SK-N-SH (cell line): Measurements from ENCODE around the gene OTUD7B. TPM values are rescaled to one million over a fixed set of nuclear protein-coding genes. Genes with fewer than 3 reads are reported as not detected.
"Not testable (repeated sequence)": the region's sequence is repeated elsewhere in the genome, so short reads cannot be mapped to it uniquely, and the experiment has no call there.

ENCODE experiments used
- CTCF ChIA-PET: fragments of 300-600, 350-600 bp; formaldehyde crosslinking; extraction: SDS; loops from one replicate; lab custom pipeline; 2021; lab: Yijun Ruan, JAX
- POLR2A ChIA-PET: fragments of 350-600 bp; sonication (Branson Sonifier 250); formaldehyde crosslinking; extraction: SDS; loops from one replicate; lab custom pipeline; 2020; ENCODE audit warnings: antibody characterized with exemption, inconsistent platforms; lab: Yijun Ruan, JAX
- DNase-seq: peaks from one replicate; pipeline ENCODE4 v3.0.0; 2012
- H2AFZ ChIP-seq: fragments of 200-600 bp; sonication (generic); 2 replicates; pipeline ENCODE4 v1.8.1; 2016; ENCODE audit warnings: antibody characterized with exemption, mild to moderate bottlenecking, low read depth
- H3F3A ChIP-seq: fragments of 200-600 bp; sonication (generic); replicated peaks from 2 replicates; pipeline ENCODE3; 2016; ENCODE audit warnings: antibody characterized with exemption, mild to moderate bottlenecking; ENCODE audit not compliant: insufficient read depth
- H3K27ac ChIP-seq, 2 experiments: fragments of 200-500 bp in 1 of 2; fragments of 200-600 bp in 1 of 2; sonication (Bioruptor generic) in 1 of 2; sonication (generic), shearing (Covaris generic) in 1 of 2; 2 replicates each; pipeline versions ENCODE4 v1.5.1 to v1.6.1; 2014 to 2016; ENCODE audit warnings: low read depth in 2 of 2, inconsistent platforms in 1 of 2, low read length in 1 of 2, mild to moderate bottlenecking in 1 of 2, mixed read lengths in 1 of 2
- H3K27me3 ChIP-seq: fragments of 200-600 bp; sonication (generic), shearing (Covaris generic); 2 replicates; pipeline ENCODE4 v1.6.1; 2016; ENCODE audit warnings: mixed run types; ENCODE audit not compliant: insufficient read depth
- H3K36me3 ChIP-seq, 2 experiments: fragments of 200-500 bp in 1 of 2; fragments of 200-600 bp in 1 of 2; sonication (Bioruptor generic) in 1 of 2; sonication (generic) in 1 of 2; replicated peaks in 1 of 2; 2 replicates each; pipeline versions ENCODE3 to v1.5.1; 2014 to 2016; ENCODE audit warnings: low read length in 1 of 2, mild to moderate bottlenecking in 1 of 2; ENCODE audit not compliant: insufficient read depth in 2 of 2, control insufficient read depth in 1 of 2
- H3K4me1 ChIP-seq, 2 experiments: fragments of 200-500 bp in 1 of 2; fragments of 200-600 bp in 1 of 2; sonication (Bioruptor generic) in 1 of 2; sonication (generic), shearing (Covaris generic) in 1 of 2; 2 replicates each; pipeline versions ENCODE4 v1.5.1 to v1.6.1; 2014 to 2016; ENCODE audit warnings: low read depth in 1 of 2, low read length in 1 of 2, mixed run types in 1 of 2; ENCODE audit not compliant: insufficient read depth in 2 of 2, control insufficient read depth in 1 of 2
- H3K4me2 ChIP-seq: fragments of 200-600 bp; sonication (generic), shearing (Covaris generic); 2 replicates; pipeline ENCODE4 v1.6.1; 2017; ENCODE audit warnings: mixed run types
- H3K4me3 ChIP-seq, 2 experiments: fragments of 200-500 bp in 1 of 2; fragments of 200-600 bp in 1 of 2; sonication (Bioruptor generic) in 1 of 2; sonication (generic), shearing (Covaris generic) in 1 of 2; 2 replicates each; pipeline versions ENCODE4 v1.5.1 to v1.8.1; 2014 to 2016; ENCODE audit warnings: low read depth in 2 of 2, inconsistent platforms in 1 of 2, low read length in 1 of 2, mild to moderate bottlenecking in 1 of 2, mixed read lengths in 1 of 2, moderate library complexity in 1 of 2
- H3K79me2 ChIP-seq: fragments of 200-600 bp; sonication (generic); 2 replicates; pipeline ENCODE4 v1.8.1; 2017; ENCODE audit warnings: mild to moderate bottlenecking; ENCODE audit not compliant: insufficient read depth
- H3K9ac ChIP-seq: fragments of 200-600 bp; sonication (generic); 2 replicates; pipeline ENCODE4 v1.6.1; 2017; ENCODE audit warnings: mixed run types
- H3K9me2 ChIP-seq: fragments of 200-600 bp; sonication (generic); 2 replicates; pipeline ENCODE4 v1.6.1; 2017; ENCODE audit warnings: mixed run types
- H3K9me3 ChIP-seq: fragments of 200-600 bp; sonication (generic); 2 replicates; pipeline ENCODE4 v1.6.1; 2017; ENCODE audit warnings: mixed run types, mild to moderate bottlenecking, moderate library complexity
- H4K20me1 ChIP-seq: fragments of 200-600 bp; sonication (generic); 2 replicates; pipeline ENCODE4 v1.6.1; 2017; ENCODE audit warnings: mild to moderate bottlenecking, mixed run types; ENCODE audit not compliant: insufficient read depth
- CHD2 ChIP-seq: fragments of 150-350 bp; IDR thresholded peaks from 2 replicates; pipeline ENCODE4 v1.6.1; 2018; ENCODE audit warnings: low read length; ENCODE audit not compliant: partially characterized antibody
- EP300 ChIP-seq, 2 experiments: IDR thresholded peaks; 2 replicates each; pipeline versions ENCODE4 v1.4.0 to v1.6.1; 2012; ENCODE audit warnings: borderline replicate concordance in 1 of 2, low read depth in 1 of 2, low read length in 1 of 2
- FOSL2 ChIP-seq: IDR thresholded peaks from 2 replicates; pipeline ENCODE4 v1.4.0; 2012; ENCODE audit warnings: low read depth, mild to moderate bottlenecking, moderate library complexity, borderline replicate concordance
- FOXM1 ChIP-seq: IDR thresholded peaks from 2 replicates; pipeline ENCODE4 v1.4.0; 2012; ENCODE audit warnings: low read depth, mild to moderate bottlenecking
- GATA2 ChIP-seq: sonication (generic); formaldehyde crosslinking; IDR thresholded peaks from 2 replicates; pipeline ENCODE4 v1.5.0; 2020; ENCODE audit warnings: mild to moderate bottlenecking, missing genetic modification reagents
- NRF1 ChIP-seq: IDR thresholded peaks from 2 replicates; pipeline ENCODE4 v1.6.1; 2012; ENCODE audit warnings: low read depth, mild to moderate bottlenecking, low read length
- RAD21 ChIP-seq: IDR thresholded peaks from 2 replicates; pipeline ENCODE4 v1.6.1; 2012; ENCODE audit warnings: mild to moderate bottlenecking, low read length
- RXRA ChIP-seq: IDR thresholded peaks from 2 replicates; pipeline ENCODE4 v1.4.0; 2012; ENCODE audit warnings: low read depth, mild to moderate bottlenecking, borderline replicate concordance
- SMC3 ChIP-seq: IDR thresholded peaks from 2 replicates; pipeline ENCODE4 v1.6.1; 2012; ENCODE audit warnings: low read depth, low read length, improper control_type of control experiment
- TAF1 ChIP-seq: IDR thresholded peaks from 2 replicates; pipeline ENCODE4 v1.6.1; 2012; ENCODE audit warnings: low read depth, mild to moderate bottlenecking, low read length, moderate library complexity, borderline replicate concordance
- TCF12 ChIP-seq: IDR thresholded peaks from 2 replicates; pipeline ENCODE4 v1.4.0; 2012
- TEAD4 ChIP-seq: IDR thresholded peaks from 2 replicates; pipeline ENCODE4 v1.4.0; 2012; ENCODE audit warnings: mild to moderate bottlenecking, borderline replicate concordance; ENCODE audit not compliant: insufficient read depth
- YY1 ChIP-seq: IDR thresholded peaks from 2 replicates; pipeline ENCODE4 v1.4.0; 2012; ENCODE audit warnings: low read depth, mild to moderate bottlenecking
- WGBS: methylation state at CpG from one replicate; pipeline ENCODE4 v1.1.6; 2017; ENCODE audit warnings: low lambda C conversion rate; 5-methylcytosine and 5-hydroxymethylcytosine counted together
- polyA plus RNA-seq, 3 experiments: library from polyadenylated mRNA; depleted of rRNA; stranded (reverse); fragments of >200 nt; gene quantifications; 2 replicates each; pipeline ENCODE4 v1.2.3, GENCODE V29; 2012
- TF ChIP-seq, protein P1 (sequence below): IDR thresholded peaks from 2 replicates; pipeline ENCODE4 v1.6.1; 2012; ENCODE audit warnings: mild to moderate bottlenecking, low read depth, low read length, moderate library complexity
- TF ChIP-seq, protein P2 (sequence below): IDR thresholded peaks from 2 replicates; pipeline ENCODE4 v1.4.0; 2012; ENCODE audit warnings: low read depth, borderline replicate concordance
- TF ChIP-seq, protein P3 (sequence below): fragments of 200-600 bp; sonication (generic); IDR thresholded peaks from 2 replicates; pipeline ENCODE4 v1.6.1; 2017; ENCODE audit warnings: antibody characterized with exemption, mild to moderate bottlenecking, moderate library complexity
- TF ChIP-seq, protein P4 (sequence below): IDR thresholded peaks from 2 replicates; pipeline ENCODE4 v1.4.0; 2012; ENCODE audit warnings: low read depth, borderline replicate concordance

OTUD7B gene
- polyA plus RNA-seq, 1 of the 3 experiments (the other 2 are of a cell fraction), result 4.2 TPM

DNA sequence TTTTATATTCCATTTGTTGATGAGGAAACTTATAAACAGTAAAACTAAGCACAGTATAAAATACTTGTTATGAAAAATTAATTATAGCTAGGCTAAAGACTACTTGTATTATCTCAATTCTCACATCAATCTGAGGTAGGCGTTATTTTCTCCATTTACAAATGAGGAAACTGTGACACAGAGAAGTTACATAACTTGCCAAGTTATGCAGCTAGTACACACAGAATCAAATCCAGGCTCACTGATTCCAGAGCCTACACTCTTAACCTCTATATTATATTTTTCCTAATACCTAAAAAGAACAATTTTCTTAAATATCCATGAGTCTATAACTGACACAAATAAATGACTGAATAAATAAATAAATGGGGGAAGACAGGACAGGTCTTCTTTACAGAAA, 45.9 kb upstream of the OTUD7B start:
- no peaks in the 10 kb centered on the region for H3K9me2 ChIP-seq
- no peak overlapping the region for H3K4me3 ChIP-seq
- no peak for DNase-seq
- CTCF ChIA-PET, result interaction anchor here (1.7 kb wide), 1 partner anchor 17 kb away, joined by 4 read pairs; no protein-coding TSS in a partner anchor
- H3K27ac ChIP-seq, result no peak overlapping the region
- TF ChIP-seq, protein P1, sequence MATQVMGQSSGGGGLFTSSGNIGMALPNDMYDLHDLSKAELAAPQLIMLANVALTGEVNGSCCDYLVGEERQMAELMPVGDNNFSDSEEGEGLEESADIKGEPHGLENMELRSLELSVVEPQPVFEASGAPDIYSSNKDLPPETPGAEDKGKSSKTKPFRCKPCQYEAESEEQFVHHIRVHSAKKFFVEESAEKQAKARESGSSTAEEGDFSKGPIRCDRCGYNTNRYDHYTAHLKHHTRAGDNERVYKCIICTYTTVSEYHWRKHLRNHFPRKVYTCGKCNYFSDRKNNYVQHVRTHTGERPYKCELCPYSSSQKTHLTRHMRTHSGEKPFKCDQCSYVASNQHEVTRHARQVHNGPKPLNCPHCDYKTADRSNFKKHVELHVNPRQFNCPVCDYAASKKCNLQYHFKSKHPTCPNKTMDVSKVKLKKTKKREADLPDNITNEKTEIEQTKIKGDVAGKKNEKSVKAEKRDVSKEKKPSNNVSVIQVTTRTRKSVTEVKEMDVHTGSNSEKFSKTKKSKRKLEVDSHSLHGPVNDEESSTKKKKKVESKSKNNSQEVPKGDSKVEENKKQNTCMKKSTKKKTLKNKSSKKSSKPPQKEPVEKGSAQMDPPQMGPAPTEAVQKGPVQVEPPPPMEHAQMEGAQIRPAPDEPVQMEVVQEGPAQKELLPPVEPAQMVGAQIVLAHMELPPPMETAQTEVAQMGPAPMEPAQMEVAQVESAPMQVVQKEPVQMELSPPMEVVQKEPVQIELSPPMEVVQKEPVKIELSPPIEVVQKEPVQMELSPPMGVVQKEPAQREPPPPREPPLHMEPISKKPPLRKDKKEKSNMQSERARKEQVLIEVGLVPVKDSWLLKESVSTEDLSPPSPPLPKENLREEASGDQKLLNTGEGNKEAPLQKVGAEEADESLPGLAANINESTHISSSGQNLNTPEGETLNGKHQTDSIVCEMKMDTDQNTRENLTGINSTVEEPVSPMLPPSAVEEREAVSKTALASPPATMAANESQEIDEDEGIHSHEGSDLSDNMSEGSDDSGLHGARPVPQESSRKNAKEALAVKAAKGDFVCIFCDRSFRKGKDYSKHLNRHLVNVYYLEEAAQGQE, result no peak
- TF ChIP-seq RXRA (no peak), CHD2 (no peak), FOXM1 (no peak), TAF1 (no peak), GATA2 (no peak), TCF12 (no peak), RAD21 (no peak), EP300 (IDR thresholded peaks at IDR 0.05; ENCODE audit: borderline replicate concordance in 1 of 2, low read depth in 1 of 2, low read length in 1 of 2) (no peak), TEAD4 (no peak), YY1 (no peak), NRF1 (no peak), SMC3 (no peak), FOSL2 (no peak)
- TF ChIP-seq, protein P2, sequence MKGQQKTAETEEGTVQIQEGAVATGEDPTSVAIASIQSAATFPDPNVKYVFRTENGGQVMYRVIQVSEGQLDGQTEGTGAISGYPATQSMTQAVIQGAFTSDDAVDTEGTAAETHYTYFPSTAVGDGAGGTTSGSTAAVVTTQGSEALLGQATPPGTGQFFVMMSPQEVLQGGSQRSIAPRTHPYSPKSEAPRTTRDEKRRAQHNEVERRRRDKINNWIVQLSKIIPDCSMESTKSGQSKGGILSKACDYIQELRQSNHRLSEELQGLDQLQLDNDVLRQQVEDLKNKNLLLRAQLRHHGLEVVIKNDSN, result no peak
- TF ChIP-seq, protein P3, sequence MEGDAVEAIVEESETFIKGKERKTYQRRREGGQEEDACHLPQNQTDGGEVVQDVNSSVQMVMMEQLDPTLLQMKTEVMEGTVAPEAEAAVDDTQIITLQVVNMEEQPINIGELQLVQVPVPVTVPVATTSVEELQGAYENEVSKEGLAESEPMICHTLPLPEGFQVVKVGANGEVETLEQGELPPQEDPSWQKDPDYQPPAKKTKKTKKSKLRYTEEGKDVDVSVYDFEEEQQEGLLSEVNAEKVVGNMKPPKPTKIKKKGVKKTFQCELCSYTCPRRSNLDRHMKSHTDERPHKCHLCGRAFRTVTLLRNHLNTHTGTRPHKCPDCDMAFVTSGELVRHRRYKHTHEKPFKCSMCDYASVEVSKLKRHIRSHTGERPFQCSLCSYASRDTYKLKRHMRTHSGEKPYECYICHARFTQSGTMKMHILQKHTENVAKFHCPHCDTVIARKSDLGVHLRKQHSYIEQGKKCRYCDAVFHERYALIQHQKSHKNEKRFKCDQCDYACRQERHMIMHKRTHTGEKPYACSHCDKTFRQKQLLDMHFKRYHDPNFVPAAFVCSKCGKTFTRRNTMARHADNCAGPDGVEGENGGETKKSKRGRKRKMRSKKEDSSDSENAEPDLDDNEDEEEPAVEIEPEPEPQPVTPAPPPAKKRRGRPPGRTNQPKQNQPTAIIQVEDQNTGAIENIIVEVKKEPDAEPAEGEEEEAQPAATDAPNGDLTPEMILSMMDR, result no peak
- TF ChIP-seq, protein P4, sequence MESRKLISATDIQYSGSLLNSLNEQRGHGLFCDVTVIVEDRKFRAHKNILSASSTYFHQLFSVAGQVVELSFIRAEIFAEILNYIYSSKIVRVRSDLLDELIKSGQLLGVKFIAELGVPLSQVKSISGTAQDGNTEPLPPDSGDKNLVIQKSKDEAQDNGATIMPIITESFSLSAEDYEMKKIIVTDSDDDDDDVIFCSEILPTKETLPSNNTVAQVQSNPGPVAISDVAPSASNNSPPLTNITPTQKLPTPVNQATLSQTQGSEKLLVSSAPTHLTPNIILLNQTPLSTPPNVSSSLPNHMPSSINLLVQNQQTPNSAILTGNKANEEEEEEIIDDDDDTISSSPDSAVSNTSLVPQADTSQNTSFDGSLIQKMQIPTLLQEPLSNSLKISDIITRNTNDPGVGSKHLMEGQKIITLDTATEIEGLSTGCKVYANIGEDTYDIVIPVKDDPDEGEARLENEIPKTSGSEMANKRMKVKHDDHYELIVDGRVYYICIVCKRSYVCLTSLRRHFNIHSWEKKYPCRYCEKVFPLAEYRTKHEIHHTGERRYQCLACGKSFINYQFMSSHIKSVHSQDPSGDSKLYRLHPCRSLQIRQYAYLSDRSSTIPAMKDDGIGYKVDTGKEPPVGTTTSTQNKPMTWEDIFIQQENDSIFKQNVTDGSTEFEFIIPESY, result no peak
- H3K9me3 ChIP-seq, result no peaks in the 10 kb centered on the region
- H3K36me3 ChIP-seq, result no peaks in the 10 kb centered on the region
- WGBS, result 96% methylated on average over 1 of the region's 1 CpG
- no peak overlapping the region for H3K4me2 ChIP-seq
- H3K79me2 ChIP-seq, result no peaks in the 10 kb centered on the region; the same call in 1 of the 2 replicates
- H3F3A ChIP-seq, result peaks cover 22% of the 10 kb centered on the region
- H2AFZ ChIP-seq, result no peak overlapping the region
- POLR2A ChIA-PET, result no interaction called here
- peaks cover 0 to 5% of the 10 kb centered on the region in 2 experiments; a peak in 2 of 4 replicates for H3K4me1 ChIP-seq
- no peaks in the 10 kb centered on the region for H3K27me3 ChIP-seq
- no peaks in the 10 kb centered on the region for H4K20me1 ChIP-seq
- H3K9ac ChIP-seq, result no peak overlapping the region

DNA sequence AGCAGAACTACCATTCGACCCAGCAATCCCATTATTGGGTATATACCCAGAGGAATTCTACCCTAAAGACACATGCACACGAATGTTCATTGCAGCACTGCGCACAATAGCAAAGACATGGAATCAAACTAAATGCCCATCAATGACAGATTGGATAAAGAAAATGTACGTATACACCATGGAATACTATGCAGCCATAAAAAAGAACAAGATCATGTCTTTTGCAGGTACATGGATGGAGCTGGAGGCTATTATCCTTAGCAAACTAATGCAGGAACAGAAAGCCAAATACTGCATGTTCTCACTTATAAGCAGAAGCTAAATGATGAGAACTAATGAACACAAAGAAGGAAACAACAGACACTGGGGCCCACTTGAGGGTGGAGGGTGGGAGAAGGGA, 45.0 kb upstream of the OTUD7B start:
- H3K4me1 ChIP-seq, H3K36me3 ChIP-seq, H3K9ac ChIP-seq, H3K27ac ChIP-seq, H3K9me2 ChIP-seq, H2AFZ ChIP-seq, DNase-seq, H3K4me3 ChIP-seq, H3K4me2 ChIP-seq, H3K27me3 ChIP-seq, H3K79me2 ChIP-seq, H4K20me1 ChIP-seq, H3K9me3 ChIP-seq: not testable (repeated sequence)
- POLR2A ChIA-PET, result interaction anchor here (0.6 to 0.7 kb wide), 2 partner anchors 26 to 46 kb away, joined by 3 read pairs; no protein-coding TSS in a partner anchor
- H3F3A ChIP-seq, result peaks cover 22% of the 10 kb centered on the region
- CTCF ChIA-PET, result interaction anchor here (1.7 to 2.9 kb wide), 3 partner anchors 18 to 94 kb away, joined by 4 to 10 read pairs (median 7); partner anchors contain the start of gene OTUD7B
- WGBS, result 86% methylated on average over 4 of the region's 4 CpGs
